CD8-positive, alpha-beta memory T cell (primary cell): ENCODE results near the gene ICAM4. TPM values are rescaled to one million over a fixed set of nuclear protein-coding genes. Genes with fewer than 3 reads are reported as not detected.
A peak's percentile ranks its signal among the peaks of the same experiment; 100 is the strongest.
"Not testable (repeated sequence)": the region's sequence is repeated elsewhere in the genome, so short reads cannot be mapped to it uniquely, and the experiment has no call there.

ENCODE experiments used
- CTCF ChIA-PET: fragments of 350-600 bp; sonication (Branson Sonifier 250); formaldehyde crosslinking; loops from one replicate; lab custom pipeline; 2021; ENCODE audit warnings: antibody characterized with exemption; lab: Charles Lee
- POLR2A ChIA-PET: fragments of 350-600 bp; sonication (Branson Sonifier 250); formaldehyde crosslinking; loops from one replicate; lab custom pipeline; 2021; ENCODE audit warnings: antibody characterized with exemption; lab: Charles Lee
- DNase-seq, 5 donors: peaks; one replicate each; pipeline versions ENCODE4 v3.0.0 to v3.0.0-alpha.2; 2020 to 2022; ENCODE audit warnings: mixed read lengths in 1 of 5
- H3K27ac ChIP-seq: one replicate; pipeline ENCODE4 v1.7.0; 2013; ENCODE audit warnings: low read depth, mild to moderate bottlenecking, low read length, moderate library complexity
- H3K27me3 ChIP-seq: 2 replicates; pipeline ENCODE4 v1.7.0; 2013; ENCODE audit warnings: low read length, mild to moderate bottlenecking; ENCODE audit not compliant: insufficient read depth, poor library complexity, severe bottlenecking
- H3K36me3 ChIP-seq: 2 replicates; pipeline ENCODE4 v1.7.0; 2013; ENCODE audit warnings: mild to moderate bottlenecking, low read length, moderate library complexity; ENCODE audit not compliant: insufficient read depth
- H3K4me1 ChIP-seq: 2 replicates; pipeline ENCODE4 v1.7.0; 2013; ENCODE audit warnings: mild to moderate bottlenecking, low read length, moderate library complexity; ENCODE audit not compliant: insufficient read depth
- H3K4me3 ChIP-seq: 2 replicates; pipeline ENCODE4 v1.7.0; 2013; ENCODE audit warnings: mild to moderate bottlenecking, low read length
- H3K9me3 ChIP-seq: 2 replicates; pipeline ENCODE4 v1.7.0; 2013; ENCODE audit warnings: mild to moderate bottlenecking, low read length
- H3K27ac Mint-ChIP-seq, 8 donors: one replicate each; pipeline ENCODE4 v1.8.0; 2020 to 2021; ENCODE audit warnings: mixed read lengths in 8 of 8, mild to moderate bottlenecking in 6 of 8, inconsistent platforms in 3 of 8, moderate library complexity in 3 of 8
- H3K27me3 Mint-ChIP-seq, 2 donors: one replicate each; pipeline ENCODE4 v1.8.0; 2020 to 2021; ENCODE audit warnings: mixed read lengths in 2 of 2, mild to moderate bottlenecking in 1 of 2, moderate library complexity in 1 of 2
- H3K36me3 Mint-ChIP-seq, 3 donors: one replicate each; pipeline ENCODE4 v1.8.0; 2020 to 2021; ENCODE audit warnings: mixed read lengths in 3 of 3, inconsistent platforms in 1 of 3, mild to moderate bottlenecking in 1 of 3
- H3K4me1 Mint-ChIP-seq, 3 donors: one replicate each; pipeline ENCODE4 v1.8.0; 2020 to 2021; ENCODE audit warnings: mixed read lengths in 3 of 3, inconsistent platforms in 1 of 3, mild to moderate bottlenecking in 1 of 3
- H3K4me3 Mint-ChIP-seq, 7 donors: one replicate each; pipeline ENCODE4 v1.8.0; 2020 to 2021; ENCODE audit warnings: mixed read lengths in 7 of 7, mild to moderate bottlenecking in 6 of 7, moderate library complexity in 4 of 7, inconsistent platforms in 2 of 7
- H3K9me3 Mint-ChIP-seq, 5 donors: one replicate each; pipeline ENCODE4 v1.8.0; 2020 to 2022; ENCODE audit warnings: mixed read lengths in 5 of 5, mild to moderate bottlenecking in 3 of 5, moderate library complexity in 2 of 5, inconsistent platforms in 1 of 5
- polyA plus RNA-seq: library from polyadenylated mRNA; unstranded; fragments of 300-500 nt; fragmentation: Illumina TruSeq; gene quantifications from one replicate; pipeline ENCODE4 v1.2.3, GENCODE V29; 2021
- total RNA-seq, 2 experiments: library from RNA; stranded (reverse); gene quantifications; one replicate each; pipeline ENCODE4 v1.2.3, GENCODE V29; 2021

The ICAM4 gene
- under 1 TPM; 0.15 to 0.33 TPM for total RNA-seq
- 0.95 TPM for polyA plus RNA-seq

DNA sequence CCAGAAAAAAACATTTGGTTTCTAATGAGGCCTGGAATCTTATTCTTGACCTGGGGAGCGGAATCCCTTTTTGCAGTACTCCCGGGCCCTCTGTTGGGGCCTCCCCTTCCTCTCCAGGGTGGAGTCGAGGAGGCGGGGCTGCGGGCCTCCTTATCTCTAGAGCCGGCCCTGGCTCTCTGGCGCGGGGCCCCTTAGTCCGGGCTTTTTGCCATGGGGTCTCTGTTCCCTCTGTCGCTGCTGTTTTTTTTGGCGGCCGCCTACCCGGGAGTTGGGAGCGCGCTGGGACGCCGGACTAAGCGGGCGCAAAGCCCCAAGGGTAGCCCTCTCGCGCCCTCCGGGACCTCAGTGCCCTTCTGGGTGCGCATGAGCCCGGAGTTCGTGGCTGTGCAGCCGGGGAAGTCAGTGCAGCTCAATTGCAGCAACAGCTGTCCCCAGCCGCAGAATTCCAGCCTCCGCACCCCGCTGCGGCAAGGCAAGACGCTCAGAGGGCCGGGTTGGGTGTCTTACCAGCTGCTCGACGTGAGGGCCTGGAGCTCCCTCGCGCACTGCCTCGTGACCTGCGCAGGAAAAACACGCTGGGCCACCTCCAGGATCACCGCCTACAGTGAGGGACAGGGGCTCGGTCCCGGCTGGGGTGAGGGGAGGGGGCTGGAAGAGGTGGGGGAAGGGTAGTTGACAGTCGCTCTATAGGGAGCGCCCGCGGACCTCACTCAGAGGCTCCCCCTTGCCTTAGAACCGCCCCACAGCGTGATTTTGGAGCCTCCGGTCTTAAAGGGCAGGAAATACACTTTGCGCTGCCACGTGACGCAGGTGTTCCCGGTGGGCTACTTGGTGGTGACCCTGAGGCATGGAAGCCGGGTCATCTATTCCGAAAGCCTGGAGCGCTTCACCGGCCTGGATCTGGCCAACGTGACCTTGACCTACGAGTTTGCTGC lies at the start of gene ICAM4:
Gene ICAM4 (plus strand): TSS at position 153 of the 935 bp plus-strand sequence. CDS start 58 bp downstream, at position 211.
- Mint-ChIP-seq H3K27me3 (peaks cover 32 to 40% of the 10 kb centered on the region in 2 donors), H3K9me3 (no peaks in the 10 kb centered on the region), H3K36me3 (peaks cover 12 to 35% (median 12%) of the 10 kb centered on the region in 3 donors), H3K4me3 (peak within 1 kb of the TSS; percentile 15 to 79 (median 67)), H3K4me1 (peaks cover 52 to 62% (median 58%) of the 10 kb centered on the region in 3 donors), H3K27ac (peak within 1 kb of the TSS in 6 of 8 donors; percentile 43 to 90 (median 60))
- Histone ChIP-seq H3K4me1 (peaks cover 58% of the 10 kb centered on the region), H3K27ac (peak within 1 kb of the TSS; percentile 62), H3K36me3 (peaks cover 10% of the 10 kb centered on the region), H3K27me3 (peaks cover 32% of the 10 kb centered on the region), H3K9me3 (no peaks in the 10 kb centered on the region), H3K4me3 (peak within 1 kb of the TSS; percentile 9)
- no peak for DNase-seq
- CTCF ChIA-PET: interaction anchor here (0.5 to 8.0 kb wide), 8 partner anchors 15 to 136 kb away, joined by 3 to 71 read pairs (median 3); partner anchors contain the start of genes ICAM1 and TYK2
- POLR2A ChIA-PET: interaction anchor here (7.6 kb wide), 1 partner anchor 17 kb away, joined by 47 read pairs; the partner anchor contains the start of gene ICAM1

DNA sequence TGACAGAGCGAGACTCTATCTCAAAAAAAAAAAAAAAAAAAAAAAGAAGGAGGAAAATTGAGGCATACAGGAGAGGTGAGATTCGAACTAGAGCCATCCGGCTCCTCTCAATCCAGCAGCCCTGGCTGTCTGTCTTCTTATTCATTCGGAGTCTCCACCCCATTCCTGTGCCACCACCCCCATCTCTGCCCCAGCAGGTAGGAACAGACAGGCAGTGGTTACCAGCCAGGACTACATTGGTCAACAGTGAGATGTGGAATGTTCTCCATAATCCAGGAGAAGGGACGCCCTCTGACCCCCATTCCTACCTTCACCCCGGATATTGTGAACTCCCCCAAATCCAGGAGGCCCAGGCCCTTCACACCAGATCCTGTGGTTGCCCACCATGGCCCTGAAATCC lies 49.1 kb upstream of the ICAM4 start:
- Histone ChIP-seq H3K27me3 (no peaks in the 10 kb centered on the region), H3K4me3 (no peak overlapping the region), H3K27ac (no peak overlapping the region), H3K36me3 (no peaks in the 10 kb centered on the region), H3K4me1 (peaks cover 17% of the 10 kb centered on the region), H3K9me3 (no peaks in the 10 kb centered on the region)
- ChIA-PET CTCF (interaction anchor here (1.0 to 5.8 kb wide), 3 partner anchors 12 to 21 kb away, joined by 3 to 31 read pairs (median 5); no protein-coding TSS in a partner anchor), POLR2A (no interaction called here)
- Mint-ChIP-seq H3K27me3 (peaks cover 0 to 1% of the 10 kb centered on the region in 2 donors), H3K4me1 (peaks cover 16 to 22% (median 19%) of the 10 kb centered on the region in 3 donors), H3K9me3 (no peaks in the 10 kb centered on the region), H3K4me3 (peak overlapping the region in 2 of 7 donors; percentile 27 to 86), H3K36me3 (no peaks in the 10 kb centered on the region), H3K27ac (peak overlapping the region in 5 of 8 donors; percentile 29 to 89 (median 80))
- DNase-seq: no peak

DNA sequence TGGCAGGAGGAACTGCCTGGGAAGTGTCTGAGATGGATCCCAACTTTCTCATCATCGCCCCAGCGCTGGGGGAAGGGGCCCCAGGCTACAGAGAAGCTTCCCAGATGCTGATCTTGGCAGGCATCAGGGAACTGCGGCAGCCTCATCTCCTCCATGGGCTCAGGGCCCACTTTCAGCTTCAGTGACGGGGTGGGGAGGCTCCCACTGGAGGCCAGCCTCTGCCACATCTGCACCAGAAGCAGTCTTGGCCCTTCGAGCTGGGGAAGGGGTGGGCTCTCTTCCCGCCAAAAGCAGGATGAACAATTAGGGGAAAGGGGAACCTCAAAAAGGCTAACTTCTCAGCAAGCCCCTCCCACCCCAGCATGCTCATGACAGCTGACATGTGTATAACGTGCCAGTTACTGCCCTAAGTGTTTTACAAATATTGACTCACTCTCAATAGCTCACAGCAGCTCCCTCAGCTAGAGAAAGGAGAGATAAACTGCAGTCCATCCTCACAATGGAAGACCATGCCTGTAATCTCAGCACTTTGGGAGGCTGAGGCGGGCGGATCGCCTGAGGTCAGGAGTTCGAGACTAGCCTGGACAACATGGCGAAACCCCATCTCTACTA lies 48.5 kb upstream of the ICAM4 start:
- peaks cover 16 to 22% (median 19%) of the 10 kb centered on the region in 3 donors for H3K4me1 Mint-ChIP-seq
- Histone ChIP-seq H3K4me1 (peaks cover 17% of the 10 kb centered on the region), H3K27me3 (no peaks in the 10 kb centered on the region), H3K36me3 (no peaks in the 10 kb centered on the region), H3K9me3 (no peaks in the 10 kb centered on the region), H3K27ac (no peak overlapping the region), H3K4me3 (no peak overlapping the region)
- peak overlapping the region in 5 of 8 donors; percentile 29 to 89 (median 80) for H3K27ac Mint-ChIP-seq
- no peaks in the 10 kb centered on the region for H3K9me3 Mint-ChIP-seq
- H3K4me3 Mint-ChIP-seq: peak overlapping the region in 3 of 7 donors; percentile 3 to 86 (median 27)
- POLR2A ChIA-PET: interaction anchor here (0.7 kb wide), 1 partner anchor 153 kb away, joined by 4 read pairs; no protein-coding TSS in a partner anchor
- CTCF ChIA-PET: interaction anchor here (1.0 to 5.8 kb wide), 2 partner anchors 11 to 18 kb away, joined by 3 to 31 read pairs; no protein-coding TSS in a partner anchor
- no peaks in the 10 kb centered on the region for H3K36me3 Mint-ChIP-seq
- peaks cover 0 to 1% of the 10 kb centered on the region in 2 donors for H3K27me3 Mint-ChIP-seq
- DNase-seq: no peak

DNA sequence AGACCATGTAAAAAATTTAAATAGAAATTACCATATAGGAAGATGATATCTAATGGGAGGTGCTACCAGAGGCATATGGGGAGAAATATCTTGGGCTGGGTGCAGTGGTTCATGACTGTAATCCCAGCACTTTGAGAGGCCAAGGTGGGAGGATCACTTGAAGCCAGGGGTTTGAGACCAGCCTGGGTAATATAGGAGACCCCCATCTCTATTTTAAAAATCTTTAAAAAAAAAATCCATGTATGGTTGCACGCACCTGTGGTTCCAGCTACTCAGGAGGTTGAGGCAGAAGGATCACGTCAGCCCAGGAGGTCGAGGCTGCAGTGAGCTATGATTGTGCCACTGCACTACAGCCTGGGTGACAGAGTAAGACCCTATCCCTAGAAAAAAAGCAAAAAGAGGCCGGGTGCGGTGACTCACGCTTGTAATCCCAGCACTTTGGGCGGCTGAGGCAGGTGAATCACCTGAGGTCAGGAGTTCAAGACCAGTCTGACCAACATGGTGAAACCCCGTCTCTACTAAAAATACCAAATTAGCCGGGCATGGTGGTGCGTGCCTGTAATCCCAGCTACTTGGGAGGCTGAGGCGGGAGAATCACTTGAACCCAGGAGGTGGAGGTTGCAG lies 44.8 kb upstream of the ICAM4 start:
- POLR2A ChIA-PET, H3K36me3 ChIP-seq, DNase-seq, H3K4me3 Mint-ChIP-seq, H3K9me3 Mint-ChIP-seq, H3K27me3 ChIP-seq, H3K4me1 ChIP-seq, H3K4me1 Mint-ChIP-seq, H3K9me3 ChIP-seq, H3K36me3 Mint-ChIP-seq, H3K27ac ChIP-seq, H3K4me3 ChIP-seq, H3K27me3 Mint-ChIP-seq: not testable (repeated sequence)
- CTCF ChIA-PET: interaction anchor here (0.9 kb wide), 1 partner anchor 8 kb away, joined by 3 read pairs; no protein-coding TSS in a partner anchor
- peak overlapping the region in 1 of 8 donors; percentile 27 for H3K27ac Mint-ChIP-seq

DNA sequence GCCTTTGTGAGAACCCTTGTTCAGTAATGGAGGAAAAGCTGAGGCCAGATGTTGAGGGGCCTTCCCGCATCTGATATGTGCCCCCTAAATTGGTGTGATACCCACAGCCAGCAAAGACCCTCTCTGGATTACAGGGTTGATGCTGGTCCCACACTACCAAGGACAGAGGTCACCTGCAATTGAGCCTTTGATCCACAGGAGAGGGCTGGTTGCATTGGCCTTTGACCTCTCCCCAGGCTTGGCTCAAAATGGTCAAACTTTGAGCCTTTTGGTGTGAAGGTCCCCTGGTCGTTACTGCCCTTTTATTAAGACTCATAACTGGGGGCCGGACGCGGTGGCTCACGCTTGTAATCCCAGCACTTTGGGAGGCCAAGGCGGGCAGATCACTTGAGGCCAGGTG lies 43.1 kb upstream of the ICAM4 start:
- Mint-ChIP-seq H3K36me3 (no peaks in the 10 kb centered on the region), H3K4me3 (no peak overlapping the region), H3K27ac (no peak overlapping the region), H3K9me3 (no peaks in the 10 kb centered on the region), H3K27me3 (no peaks in the 10 kb centered on the region), H3K4me1 (no peaks in the 10 kb centered on the region)
- ChIA-PET POLR2A (no interaction called here), CTCF (no interaction called here)
- no peaks in the 10 kb centered on the region for H3K4me1 ChIP-seq
- DNase-seq: no peak
- H3K27ac ChIP-seq: no peak overlapping the region
- H3K36me3 ChIP-seq: no peaks in the 10 kb centered on the region
- no peak overlapping the region for H3K4me3 ChIP-seq
- no peaks in the 10 kb centered on the region for H3K9me3 ChIP-seq
- no peaks in the 10 kb centered on the region for H3K27me3 ChIP-seq

DNA sequence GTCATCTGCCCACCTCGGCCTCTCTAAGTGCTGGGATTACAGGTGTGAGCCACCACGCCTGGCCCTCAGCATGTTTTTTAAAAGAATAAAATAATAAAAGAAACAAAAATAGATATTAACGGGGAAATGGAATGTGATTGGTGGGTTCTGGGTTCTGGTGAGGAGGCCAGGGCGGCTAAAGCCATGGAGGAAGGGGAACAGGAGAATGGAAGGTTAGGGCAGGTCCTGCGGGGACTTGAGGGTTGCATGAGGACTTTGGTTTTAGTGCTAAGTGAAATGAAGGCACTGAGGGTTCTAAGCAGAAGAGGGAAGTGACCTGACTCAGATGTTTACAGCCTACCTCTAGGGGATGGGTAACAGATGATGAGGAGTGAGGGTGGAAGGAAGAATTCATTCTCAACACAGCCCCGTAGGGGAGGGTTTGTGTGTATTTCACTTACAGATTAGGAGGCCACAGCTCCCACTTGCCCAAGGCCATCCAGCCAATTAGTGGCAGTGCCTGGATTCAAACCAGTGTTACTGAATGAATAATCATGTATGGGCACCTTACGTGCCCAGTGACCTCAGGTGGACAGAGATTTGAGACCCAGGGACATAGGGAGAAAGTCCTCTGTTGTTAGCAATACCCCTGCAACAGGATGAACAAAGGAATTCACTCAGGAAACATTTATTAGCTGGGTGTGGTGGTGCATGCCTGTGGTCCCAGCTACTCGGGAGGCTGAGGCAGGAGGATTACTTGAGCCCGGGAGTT lies 41.4 kb upstream of the ICAM4 start:
- Mint-ChIP-seq H3K36me3 (no peaks in the 10 kb centered on the region), H3K4me1 (peaks cover 3 to 5% (median 4%) of the 10 kb centered on the region in 3 donors), H3K27ac (peak overlapping the region in 4 of 8 donors; percentile 37 to 71 (median 56)), H3K4me3 (no peak overlapping the region), H3K27me3 (no peaks in the 10 kb centered on the region), H3K9me3 (no peaks in the 10 kb centered on the region)
- Histone ChIP-seq H3K9me3 (no peaks in the 10 kb centered on the region), H3K4me1 (no peaks in the 10 kb centered on the region), H3K4me3 (no peak overlapping the region), H3K27ac (no peak overlapping the region), H3K27me3 (no peaks in the 10 kb centered on the region), H3K36me3 (no peaks in the 10 kb centered on the region)
- ChIA-PET POLR2A (no interaction called here), CTCF (interaction anchor here (3.1 kb wide), 1 partner anchor 13 kb away, joined by 8 read pairs; no protein-coding TSS in a partner anchor)
- DNase-seq: no peak

DNA sequence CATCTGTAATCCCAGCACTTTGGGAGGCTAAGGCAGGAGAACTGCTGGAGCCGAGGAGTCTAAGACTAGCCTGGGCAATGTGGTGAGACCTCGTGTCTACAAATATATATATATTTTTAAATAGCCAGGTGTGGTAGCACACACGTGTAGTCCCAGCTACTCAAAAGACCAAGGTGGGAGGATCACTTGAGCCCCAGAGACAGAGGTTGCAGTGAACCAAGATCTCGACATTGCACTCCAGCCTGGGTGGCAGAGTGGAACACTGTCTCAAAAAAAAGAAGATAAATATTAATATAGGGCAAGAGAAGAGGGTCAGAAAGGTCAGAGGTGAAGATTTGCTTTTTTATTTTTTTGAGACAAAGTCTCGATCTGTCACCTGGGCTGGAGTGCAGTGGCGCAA lies 40.2 kb upstream of the ICAM4 start:
- Histone ChIP-seq H3K36me3 (no peaks in the 10 kb centered on the region), H3K4me1 (peaks cover 4% of the 10 kb centered on the region), H3K9me3 (no peaks in the 10 kb centered on the region), H3K4me3 (no peak overlapping the region), H3K27ac (no peak overlapping the region), H3K27me3 (no peaks in the 10 kb centered on the region)
- peaks cover 3 to 10% (median 6%) of the 10 kb centered on the region in 3 donors for H3K4me1 Mint-ChIP-seq
- CTCF ChIA-PET: interaction anchor here (1.3 to 3.1 kb wide), 4 partner anchors 12 to 148 kb away, joined by 4 to 8 read pairs (median 6); no protein-coding TSS in a partner anchor
- no peak overlapping the region for H3K27ac Mint-ChIP-seq
- no peaks in the 10 kb centered on the region for H3K36me3 Mint-ChIP-seq
- no peak for DNase-seq
- no peak overlapping the region for H3K4me3 Mint-ChIP-seq
- POLR2A ChIA-PET: no interaction called here
- no peaks in the 10 kb centered on the region for H3K27me3 Mint-ChIP-seq
- no peaks in the 10 kb centered on the region for H3K9me3 Mint-ChIP-seq
